ENCODE results near the gene RELL1.

DNA sequence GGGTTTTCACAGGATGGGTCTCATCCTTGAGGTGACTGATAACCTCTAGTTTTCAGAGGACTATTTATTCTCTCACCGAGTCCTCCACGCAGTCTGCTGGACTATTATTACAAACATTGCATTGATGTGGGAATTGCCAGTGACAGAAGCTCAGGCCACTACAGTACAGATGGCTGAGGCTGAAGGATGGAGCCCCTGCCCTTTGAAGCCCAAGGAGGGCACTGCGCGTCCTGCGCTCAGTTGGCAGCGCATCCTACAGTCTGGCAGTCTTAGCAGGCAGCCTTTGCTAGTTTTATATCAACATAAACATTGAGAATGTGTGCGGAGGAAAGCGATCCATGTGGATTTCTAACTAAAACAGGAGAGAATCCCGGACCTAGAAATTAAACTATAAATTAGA is 1.5 kb upstream of the RELL1 start:
- TF ChIP-seq ELF4 (IDR thresholded peaks at IDR 0.05) (no peak), BHLHE40 (IDR thresholded peaks at IDR 0.05; ENCODE audit: borderline replicate concordance) (no peak), ZNF384 (IDR thresholded peaks at IDR 0.05) (no peak), L3MBTL2 (conservative IDR thresholded peaks at IDR 0.05) (no peak)
